Astrocyte of the spinal cord (primary cell): Measurements from ENCODE around the gene EMILIN3.

ENCODE experiments used
- DNase-seq: peaks from one replicate; pipeline ENCODE4 v3.0.0; 2011; ENCODE audit warnings: low read depth, low spot score
- H3K4me3 ChIP-seq: 2 replicates; pipeline ENCODE4 v1.5.1; 2011; ENCODE audit warnings: low read depth, mild to moderate bottlenecking, low read length, moderate library complexity
- CTCF ChIP-seq: IDR thresholded peaks from 2 replicates; pipeline ENCODE4 v1.5.1; 2012; ENCODE audit warnings: low read depth, mild to moderate bottlenecking, low read length, inconsistent platforms
- in situ Hi-C: cut with HindIII; loops from 2 replicates; pipeline ENCODE4 v1.10.0; 2017; ENCODE audit warnings: low sequenced_read_pairs

EMILIN3 gene

GRCh38 chr20:41356951-41357350, 9.7 kb downstream of the EMILIN3 start:
- TF ChIP-seq CTCF: no peak
- in situ Hi-C loops: no loop called here
- no peak overlapping the region for H3K4me3 ChIP-seq
- DNase-seq: no peak

- H3K4me3 ChIP-seq: no peak overlapping the region
- in situ Hi-C loops: no loop called here
- TF ChIP-seq CTCF: no peak
These were observed 10.9 kb downstream of the EMILIN3 start for GRCh38 chr20:41355598-41356203.

GRCh38 chr20:41355192-41355591, 11.4 kb downstream of the EMILIN3 start:
- in situ Hi-C loops: no loop called here
- H3K4me3 ChIP-seq: no peak overlapping the region
- no peak for DNase-seq
- TF ChIP-seq CTCF: no peak

More at GRCh38 chr20:41355598-41356203, 10.9 kb downstream of the EMILIN3 start:
- no peak for DNase-seq

GRCh38 chr20:41353530-41353929, 13.1 kb downstream of the EMILIN3 start:
- TF ChIP-seq CTCF: no peak
- in situ Hi-C loops: no loop called here
- DNase-seq: no peak
- no peak overlapping the region for H3K4me3 ChIP-seq

- no peak for TF ChIP-seq CTCF
- in situ Hi-C loops: no loop called here
- H3K4me3 ChIP-seq: no peak overlapping the region
- DNase-seq: no peak
These were observed 14.0 kb downstream of the EMILIN3 start for GRCh38 chr20:41352666-41353065.

GRCh38 chr20:41352106-41352505, 14.5 kb downstream of the EMILIN3 start:
- no peak for TF ChIP-seq CTCF
- no peak overlapping the region for H3K4me3 ChIP-seq
- DNase-seq: no peak
- in situ Hi-C loops: no loop called here
